ENCODE measurements around the gene SPINT4. TPM values are rescaled to one million over a fixed set of nuclear protein-coding genes. Genes with fewer than 3 reads are reported as not detected.
"Not testable (repeated sequence)": the region's sequence is repeated elsewhere in the genome, so short reads cannot be mapped to it uniquely, and the experiment has no call there.

The SPINT4 gene
- polyA plus RNA-seq, 1 donor (not counting 4 experiments of a cell fraction or from before 2014, with no cell fraction given) = not detected

GRCh38 chr20:45679650-45680049 lies 42.5 kb upstream of the SPINT4 start:
- dilution Hi-C loops (cut with MboI; ENCODE audit: extremely low pct_ligation_motif_present, low sequenced_read_pairs) = no loop called here
- Histone ChIP-seq H4K20me1 (ENCODE audit: control insufficient read depth, extremely low read depth, insufficient read depth, low read length) (no peaks in the 10 kb centered on the region), H3K36me3 (ENCODE audit: control insufficient read depth in 2 of 2, extremely low read depth in 1 of 2, insufficient read depth in 2 of 2, low read length in 2 of 2) (no peaks in the 10 kb centered on the region), H3K27me3 (ENCODE audit: control insufficient read depth, extremely low read depth, insufficient read depth, low read length) (no peaks in the 10 kb centered on the region), H3K27ac (ENCODE audit: control insufficient read depth, insufficient read depth, low read length) (no peak overlapping the region), H3K4me3 (ENCODE audit: control insufficient read depth in 2 of 3, extremely low read depth in 1 of 3, insufficient read depth in 2 of 3, low read depth in 1 of 3, low read length in 3 of 3) (no peak overlapping the region), H3K4me1 (ENCODE audit: control insufficient read depth, extremely low read depth, insufficient read depth, low read length) (no peaks in the 10 kb centered on the region), H3K9me1 (ENCODE audit: control insufficient read depth, extremely low read depth, insufficient read depth, low read length) (no peaks in the 10 kb centered on the region), H3K9me3 (ENCODE audit: control insufficient read depth, low read depth, low read length) (peaks cover 3% of the 10 kb centered on the region), H3K4me2 (ENCODE audit: control insufficient read depth, extremely low read depth, insufficient read depth, low read depth, low read length) (no peak overlapping the region), H3K9ac (ENCODE audit: control insufficient read depth, extremely low read depth, insufficient read depth, low read length) (no peak overlapping the region), H3K79me2 (ENCODE audit: control insufficient read depth, insufficient read depth, low read length) (no peaks in the 10 kb centered on the region), H2AFZ (ENCODE audit: control insufficient read depth, low read length) (no peak overlapping the region)
- TF ChIP-seq, protein P1, sequence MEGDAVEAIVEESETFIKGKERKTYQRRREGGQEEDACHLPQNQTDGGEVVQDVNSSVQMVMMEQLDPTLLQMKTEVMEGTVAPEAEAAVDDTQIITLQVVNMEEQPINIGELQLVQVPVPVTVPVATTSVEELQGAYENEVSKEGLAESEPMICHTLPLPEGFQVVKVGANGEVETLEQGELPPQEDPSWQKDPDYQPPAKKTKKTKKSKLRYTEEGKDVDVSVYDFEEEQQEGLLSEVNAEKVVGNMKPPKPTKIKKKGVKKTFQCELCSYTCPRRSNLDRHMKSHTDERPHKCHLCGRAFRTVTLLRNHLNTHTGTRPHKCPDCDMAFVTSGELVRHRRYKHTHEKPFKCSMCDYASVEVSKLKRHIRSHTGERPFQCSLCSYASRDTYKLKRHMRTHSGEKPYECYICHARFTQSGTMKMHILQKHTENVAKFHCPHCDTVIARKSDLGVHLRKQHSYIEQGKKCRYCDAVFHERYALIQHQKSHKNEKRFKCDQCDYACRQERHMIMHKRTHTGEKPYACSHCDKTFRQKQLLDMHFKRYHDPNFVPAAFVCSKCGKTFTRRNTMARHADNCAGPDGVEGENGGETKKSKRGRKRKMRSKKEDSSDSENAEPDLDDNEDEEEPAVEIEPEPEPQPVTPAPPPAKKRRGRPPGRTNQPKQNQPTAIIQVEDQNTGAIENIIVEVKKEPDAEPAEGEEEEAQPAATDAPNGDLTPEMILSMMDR (optimal IDR thresholded peaks at IDR 0.05 in 1 of 3, IDR thresholded peaks at IDR 0.05 in 1 of 3, conservative IDR thresholded peaks at IDR 0.05 in 1 of 3; ENCODE audit: extremely low read depth in 1 of 3, insufficient read depth in 2 of 3, low read length in 3 of 3) = no peak
- no peak for TF ChIP-seq EZH2 (IDR thresholded peaks at IDR 0.05; ENCODE audit: low read length)
- no peak for DNase-seq (ENCODE audit: low read depth, low spot score)
- no peak for FAIRE-seq

- TF ChIP-seq EZH2 (IDR thresholded peaks at IDR 0.05; ENCODE audit: low read length) = no peak
- TF ChIP-seq, protein P1 (optimal IDR thresholded peaks at IDR 0.05 in 1 of 3, IDR thresholded peaks at IDR 0.05 in 1 of 3, conservative IDR thresholded peaks at IDR 0.05 in 1 of 3; ENCODE audit: extremely low read depth in 1 of 3, insufficient read depth in 2 of 3, low read length in 3 of 3) = peak; percentile 30 to 67 (median 47)
- no peaks in the 10 kb centered on the region for H3K9me3 ChIP-seq (ENCODE audit: control insufficient read depth, low read depth, low read length)
- no peaks in the 10 kb centered on the region for H4K20me1 ChIP-seq (ENCODE audit: control insufficient read depth, extremely low read depth, insufficient read depth, low read length)
- no peaks in the 10 kb centered on the region for H3K9me1 ChIP-seq (ENCODE audit: control insufficient read depth, extremely low read depth, insufficient read depth, low read length)
- no peak overlapping the region for H2AFZ ChIP-seq (ENCODE audit: control insufficient read depth, low read length)
- no peak overlapping the region for H3K9ac ChIP-seq (ENCODE audit: control insufficient read depth, extremely low read depth, insufficient read depth, low read length)
- H3K36me3 ChIP-seq (ENCODE audit: control insufficient read depth in 2 of 2, extremely low read depth in 1 of 2, insufficient read depth in 2 of 2, low read length in 2 of 2) = no peaks in the 10 kb centered on the region
- H3K27ac ChIP-seq (ENCODE audit: control insufficient read depth, insufficient read depth, low read length) = no peak overlapping the region
- H3K79me2 ChIP-seq (ENCODE audit: control insufficient read depth, insufficient read depth, low read length) = no peaks in the 10 kb centered on the region
- DNase-seq (ENCODE audit: low read depth, low spot score) (no peak), FAIRE-seq (no peak)
- no peaks in the 10 kb centered on the region for H3K27me3 ChIP-seq (ENCODE audit: control insufficient read depth, extremely low read depth, insufficient read depth, low read length)
- no peak overlapping the region for H3K4me2 ChIP-seq (ENCODE audit: control insufficient read depth, extremely low read depth, insufficient read depth, low read depth, low read length)
- dilution Hi-C loops (cut with MboI; ENCODE audit: extremely low pct_ligation_motif_present, low sequenced_read_pairs) = no loop called here
- no peak overlapping the region for H3K4me3 ChIP-seq (ENCODE audit: control insufficient read depth in 2 of 3, extremely low read depth in 1 of 3, insufficient read depth in 2 of 3, low read depth in 1 of 3, low read length in 3 of 3)
- no peaks in the 10 kb centered on the region for H3K4me1 ChIP-seq (ENCODE audit: control insufficient read depth, extremely low read depth, insufficient read depth, low read length)
Measured at GRCh38 chr20:45685896-45686295, 36.3 kb upstream of the SPINT4 start.

DNA sequence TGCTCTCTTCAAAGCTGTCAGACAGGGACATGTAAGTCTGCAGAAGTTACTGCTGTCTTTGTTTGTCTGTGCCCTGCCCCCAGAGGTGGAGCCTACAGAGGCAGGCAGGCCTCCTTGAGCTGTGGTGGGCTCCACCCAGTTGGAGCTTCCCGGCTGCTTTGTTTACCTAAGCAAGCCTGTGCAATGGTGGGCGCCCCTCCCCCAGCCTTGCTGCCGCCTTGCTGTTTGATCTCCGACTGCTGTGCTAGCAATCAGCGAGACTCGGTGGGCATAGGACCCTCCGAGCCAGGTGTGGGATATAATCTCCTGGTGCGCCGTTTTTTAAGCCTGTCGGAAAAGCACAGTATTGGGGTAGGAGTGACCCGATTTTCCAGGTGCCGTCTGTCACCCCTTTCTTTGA lies 28.8 kb upstream of the SPINT4 start:
- DNase-seq (ENCODE audit: low read depth, low spot score); H3K4me1 ChIP-seq (ENCODE audit: control insufficient read depth, extremely low read depth, insufficient read depth, low read length); H3K36me3 ChIP-seq (ENCODE audit: control insufficient read depth in 2 of 2, extremely low read depth in 1 of 2, insufficient read depth in 2 of 2, low read length in 2 of 2); H3K9me3 ChIP-seq (ENCODE audit: control insufficient read depth, low read depth, low read length); H3K4me2 ChIP-seq (ENCODE audit: control insufficient read depth, extremely low read depth, insufficient read depth, low read depth, low read length); H3K9ac ChIP-seq (ENCODE audit: control insufficient read depth, extremely low read depth, insufficient read depth, low read length); H4K20me1 ChIP-seq (ENCODE audit: control insufficient read depth, extremely low read depth, insufficient read depth, low read length); H3K27me3 ChIP-seq (ENCODE audit: control insufficient read depth, extremely low read depth, insufficient read depth, low read length); FAIRE-seq; H3K4me3 ChIP-seq (ENCODE audit: control insufficient read depth in 2 of 3, extremely low read depth in 1 of 3, insufficient read depth in 2 of 3, low read depth in 1 of 3, low read length in 3 of 3); H3K27ac ChIP-seq (ENCODE audit: control insufficient read depth, insufficient read depth, low read length); H3K79me2 ChIP-seq (ENCODE audit: control insufficient read depth, insufficient read depth, low read length); H2AFZ ChIP-seq (ENCODE audit: control insufficient read depth, low read length); dilution Hi-C loops (cut with MboI; ENCODE audit: extremely low pct_ligation_motif_present, low sequenced_read_pairs); H3K9me1 ChIP-seq (ENCODE audit: control insufficient read depth, extremely low read depth, insufficient read depth, low read length): not testable (repeated sequence)

Data from keratinocyte (primary cell).